SK-N-SH (cell line): ENCODE results near the gene ANO9. TPM values are rescaled to one million over a fixed set of nuclear protein-coding genes. Genes with fewer than 3 reads are reported as not detected.

Experiments used
- CTCF ChIP-seq: fragments of 200-600 bp; sonication (generic); IDR thresholded peaks from 2 replicates; pipeline ENCODE4 v1.6.1; 2017; ENCODE audit warnings: antibody characterized with exemption, mild to moderate bottlenecking, moderate library complexity
- ELF1 ChIP-seq: IDR thresholded peaks from 2 replicates; pipeline ENCODE4 v1.4.0; 2012
- EP300 ChIP-seq, 2 experiments: IDR thresholded peaks; 2 replicates each; pipeline versions ENCODE4 v1.4.0 to v1.6.1; 2012; ENCODE audit warnings: borderline replicate concordance in 1 of 2, low read depth in 1 of 2, low read length in 1 of 2
- NFIC ChIP-seq: IDR thresholded peaks from 2 replicates; pipeline ENCODE4 v1.4.0; 2012; ENCODE audit warnings: borderline replicate concordance
- PBX3 ChIP-seq: IDR thresholded peaks from 2 replicates; pipeline ENCODE4; 2012
- POLR2AphosphoS5 ChIP-seq: IDR thresholded peaks from 2 replicates; pipeline ENCODE4 v1.6.1; 2012; ENCODE audit warnings: low read depth, low read length
- RCOR1 ChIP-seq: fragments of 150-350 bp; IDR thresholded peaks from 2 replicates; pipeline ENCODE4 v1.6.1; 2017; ENCODE audit warnings: antibody characterized with exemption, low read length
- REST ChIP-seq: IDR thresholded peaks from 2 replicates; pipeline ENCODE4 v1.6.1; 2012; ENCODE audit warnings: mild to moderate bottlenecking, low read depth, low read length, moderate library complexity
- RFX5 ChIP-seq: IDR thresholded peaks from 2 replicates; pipeline ENCODE4 v1.6.1; 2012; ENCODE audit warnings: mild to moderate bottlenecking, improper control_type of control experiment, low read length
- TAF1 ChIP-seq: IDR thresholded peaks from 2 replicates; pipeline ENCODE4 v1.6.1; 2012; ENCODE audit warnings: low read depth, mild to moderate bottlenecking, low read length, moderate library complexity, borderline replicate concordance
- ZBTB33 ChIP-seq: IDR thresholded peaks from 2 replicates; pipeline ENCODE4 v1.4.0; 2012; ENCODE audit warnings: low read depth, borderline replicate concordance
- polyA plus RNA-seq, 3 experiments: library from polyadenylated mRNA; depleted of rRNA; stranded (reverse); fragments of >200 nt; gene quantifications; 2 replicates each; pipeline ENCODE4 v1.2.3, GENCODE V29; 2012

Gene ANO9
- polyA plus RNA-seq, 1 of the 3 experiments (the other 2 are of a cell fraction) = 0.12 TPM

GRCh38 chr11:449889-450808 is 8.3 kb upstream of the ANO9 start, which contains the start of gene PTDSS2 (continued):
- TF ChIP-seq NFIC = no peak
- no peak for TF ChIP-seq CTCF
- peak; percentile 12 for TF ChIP-seq TAF1
- TF ChIP-seq ZBTB33 = no peak
- TF ChIP-seq REST = no peak
- TF ChIP-seq RFX5 = no peak
- peak; percentile 42; the same call in 1 of the 2 replicates for TF ChIP-seq RCOR1
- no peak; the same call in 1 of the 2 replicates for TF ChIP-seq ELF1
- TF ChIP-seq POLR2AphosphoS5 = peak; percentile 84
- no peak for TF ChIP-seq EP300 (IDR thresholded peaks at IDR 0.05; ENCODE audit: borderline replicate concordance in 1 of 2, low read depth in 1 of 2, low read length in 1 of 2)
- no peak for TF ChIP-seq PBX3
